Heart left ventricle (tissue), 16 donors: Measurements from ENCODE around the gene AIF1. TPM values are rescaled to one million over a fixed set of nuclear protein-coding genes. Genes with fewer than 3 reads are reported as not detected.

Source experiments
- ATAC-seq, 4 donors: fragments of 200-7000 bp; cut with Tn5 transposase; one replicate each; pipeline ENCODE4 v1.9.1; 2020 to 2022; ENCODE audit warnings: moderate library complexity in 4 of 4, mild to moderate bottlenecking in 3 of 4, moderate number of reproducible peaks in 1 of 4
- DNase-seq, 5 donors: peaks; one replicate each; pipeline ENCODE4 v3.0.0-alpha.2; 2020
- H3K27ac ChIP-seq, 12 donors: fragments of 200-600 bp; sonication (generic) in 4 of 12; one replicate each; pipeline versions ENCODE4 v1.5.0 to v1.8.0; 2016 to 2022; ENCODE audit warnings: mild to moderate bottlenecking in 2 of 12
- H3K27me3 ChIP-seq, 9 donors: fragments of 200-600 bp; sonication (generic) in 2 of 9; one replicate each; pipeline versions ENCODE4 v1.5.1 to v1.8.0; 2016 to 2022; ENCODE audit warnings: mild to moderate bottlenecking in 3 of 9
- H3K36me3 ChIP-seq, 9 donors: fragments of 200-600 bp; sonication (generic) in 2 of 9; one replicate each; pipeline versions ENCODE4 v1.5.0 to v1.8.0; 2018 to 2022; ENCODE audit warnings: mild to moderate bottlenecking in 2 of 9
- H3K4me1 ChIP-seq, 12 donors: fragments of 200-600 bp; sonication (generic) in 4 of 12; one replicate each; pipeline versions ENCODE4 v1.5.0 to v1.8.0; 2016 to 2022; ENCODE audit warnings: mild to moderate bottlenecking in 3 of 12
- H3K4me3 ChIP-seq, 12 donors: fragments of 200-600 bp; sonication (generic) in 4 of 12; one replicate each; pipeline versions ENCODE4 v1.5.0 to v1.8.0; 2017 to 2022; ENCODE audit warnings: mild to moderate bottlenecking in 9 of 12, moderate library complexity in 4 of 12
- H3K9me3 ChIP-seq, 12 donors: fragments of 200-600 bp; sonication (generic) in 4 of 12; one replicate each; pipeline versions ENCODE4 v1.5.0 to v1.8.0; 2016 to 2022; ENCODE audit warnings: mild to moderate bottlenecking in 1 of 12
- POLR2A ChIP-seq, 2 donors: fragments of 450-650 bp; IDR thresholded peaks; one replicate each; pipeline ENCODE4 v1.6.1; 2017; ENCODE audit warnings: antibody characterized with exemption in 2 of 2, mild to moderate bottlenecking in 2 of 2, moderate library complexity in 2 of 2
- WGBS, 4 donors: extraction: QIAGEN DNeasy Blood & Tissue Kit in 2 of 4; methylation state at CpG; one replicate each; pipeline versions ENCODE4 v1.1.5 to v1.1.7; 2013 to 2018; 5-methylcytosine and 5-hydroxymethylcytosine counted together
- intact Hi-C, 10 donors: fragments of 100-400 bp; cut with DNase I; formaldehyde crosslinking; loops; one replicate each; pipeline versions ENCODE4 v1.11.1 to v1.14.2; 2022
- polyA plus RNA-seq, 2 donors: library from polyadenylated mRNA; stranded (reverse); fragments of 200-250 nt; gene quantifications; one replicate each; pipeline ENCODE4 v1.2.3, GENCODE V29; 2013
- total RNA-seq, 9 donors: library from RNA; depleted of rRNA in 2 of 9; stranded (reverse); fragments of >200 nt in 2 of 9; fragmentation: NEBNext Ultra II Directional in 3 of 9; extraction: Animal tissue kit (Norgen Biotek cat#: 25700) in 3 of 9; gene quantifications; one replicate each; pipeline versions ENCODE4 v1.1.0 to v1.2.4, GENCODE V29; 2016 to 2023
- TF ChIP-seq, protein P1 (sequence below), 12 donors: fragments of 200-600 bp; sonication (generic) in 4 of 12; IDR thresholded peaks; one replicate each; pipeline versions ENCODE4 v1.5.0 to v1.8.0; 2018 to 2022; ENCODE audit warnings: antibody characterized with exemption in 12 of 12, mild to moderate bottlenecking in 5 of 12
- donor health status: ischemic (EF 13 %, LVEDD 7.1; RV severe dilation, severe dysfunction).
- donor health status: healthy with polysubstance abuse.
- donor health status: DM: no; HTN: yes; CAD: no.
- donor health status: DM: no; HTN: no; CAD: no.
- donor health status: ischemic (EF 25% LVEDD 6.9; RV normal size, moderate dysfunction).
- donor health status: ischemic (EF 25% LVEDD 5.7; RV mildly dilated, moderate dysfunction).
- donor health status: healthy.
- donor health status: DM: yes; HTN: yes; CAD: no.
- donor health status: ischemic (EF 35%, LVEDD 5.7; RV mildly dilated, moderate dysfunction).
- donor health status: nonischemic (EF 11% LVEDD 7.7; RV severe dilation, severe dysfunction).
- donor health status: DM: yes; HTN: yes; CAD: no.
- donor health status: PGD.
- donor health status: ischemic (EF 29% LVEDD 5.4; RV normal size, mild dysfunction).
- donor health status: nonischemic (EF 23%, LVEDD 6.1; RV moderate dilation, normal function).

Gene AIF1
- total and polyA plus RNA-seq, 11 donors = 5.7 to 120 (median 9.5) TPM

DNA sequence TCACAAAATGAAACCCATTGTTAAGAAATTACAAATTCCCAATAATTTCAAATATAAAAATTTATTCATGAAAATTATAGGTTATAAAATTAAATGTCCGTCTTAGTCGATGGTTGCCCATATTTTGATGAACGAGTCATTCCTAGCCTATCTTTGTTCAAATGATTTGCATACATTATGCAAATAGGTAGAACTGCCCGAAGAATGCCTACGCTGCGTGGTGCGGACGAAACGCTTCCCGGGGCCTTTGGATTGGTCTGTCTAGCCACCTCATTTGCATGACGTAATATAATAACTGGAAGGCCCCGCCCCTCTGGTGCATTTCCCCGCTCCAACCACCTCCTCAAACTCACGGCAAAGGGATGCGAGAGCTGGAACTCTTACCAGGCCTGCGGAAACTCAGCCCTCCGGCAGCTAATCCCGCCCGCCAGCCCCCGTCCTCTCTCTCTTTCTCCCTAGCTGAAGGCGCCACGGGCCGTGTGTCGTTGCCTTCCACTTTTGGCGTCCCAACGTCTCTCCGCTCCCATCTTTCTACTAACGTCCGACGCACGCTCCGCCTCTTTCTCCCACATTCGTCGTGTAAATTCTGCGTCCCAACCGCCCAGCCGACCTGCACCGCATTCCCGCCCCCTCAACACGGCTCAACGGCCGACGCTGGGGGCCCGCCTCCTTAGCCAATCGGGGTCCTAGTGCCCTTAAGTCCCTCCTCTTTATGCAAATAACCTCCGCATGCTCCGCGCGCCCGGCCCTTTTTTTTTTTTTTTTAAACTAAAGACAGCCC is 5.0 kb downstream of the AIF1 start:
- 0 to 1% (median 0%) methylated on average over 50 of the region's 50 CpGs for WGBS, 4 donors
- ATAC-seq (peak; percentile 91 to 97 (median 96)), DNase-seq (peak; percentile 97 to 99 (median 98))
- Histone ChIP-seq H3K4me3 (peak overlapping the region in 11 of 12 donors; percentile 60 to 97 (median 87)), H3K9me3 (no peaks in the 10 kb centered on the region), H3K4me1 (peaks cover 0 to 32% (median 21%) of the 10 kb centered on the region in 12 donors), H3K36me3 (peaks cover 2 to 28% (median 24%) of the 10 kb centered on the region in 9 donors), H3K27me3 (no peaks in the 10 kb centered on the region), H3K27ac (peak overlapping the region; percentile 86 to 99 (median 96))
- intact Hi-C loops = loop anchor here in 5 of 10 donors (1.0 to 5.0 kb wide), 3 partner anchors 32 to 45 kb away; partner anchors contain the start of genes BAG6 (in 3 of the 5) and APOM (in 1 of the 5)
- TF ChIP-seq POLR2A (IDR thresholded peaks at IDR 0.05) = peak; percentile 52 to 87
- TF ChIP-seq, protein P1, sequence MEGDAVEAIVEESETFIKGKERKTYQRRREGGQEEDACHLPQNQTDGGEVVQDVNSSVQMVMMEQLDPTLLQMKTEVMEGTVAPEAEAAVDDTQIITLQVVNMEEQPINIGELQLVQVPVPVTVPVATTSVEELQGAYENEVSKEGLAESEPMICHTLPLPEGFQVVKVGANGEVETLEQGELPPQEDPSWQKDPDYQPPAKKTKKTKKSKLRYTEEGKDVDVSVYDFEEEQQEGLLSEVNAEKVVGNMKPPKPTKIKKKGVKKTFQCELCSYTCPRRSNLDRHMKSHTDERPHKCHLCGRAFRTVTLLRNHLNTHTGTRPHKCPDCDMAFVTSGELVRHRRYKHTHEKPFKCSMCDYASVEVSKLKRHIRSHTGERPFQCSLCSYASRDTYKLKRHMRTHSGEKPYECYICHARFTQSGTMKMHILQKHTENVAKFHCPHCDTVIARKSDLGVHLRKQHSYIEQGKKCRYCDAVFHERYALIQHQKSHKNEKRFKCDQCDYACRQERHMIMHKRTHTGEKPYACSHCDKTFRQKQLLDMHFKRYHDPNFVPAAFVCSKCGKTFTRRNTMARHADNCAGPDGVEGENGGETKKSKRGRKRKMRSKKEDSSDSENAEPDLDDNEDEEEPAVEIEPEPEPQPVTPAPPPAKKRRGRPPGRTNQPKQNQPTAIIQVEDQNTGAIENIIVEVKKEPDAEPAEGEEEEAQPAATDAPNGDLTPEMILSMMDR (IDR thresholded peaks at IDR 0.05) = no peak

DNA sequence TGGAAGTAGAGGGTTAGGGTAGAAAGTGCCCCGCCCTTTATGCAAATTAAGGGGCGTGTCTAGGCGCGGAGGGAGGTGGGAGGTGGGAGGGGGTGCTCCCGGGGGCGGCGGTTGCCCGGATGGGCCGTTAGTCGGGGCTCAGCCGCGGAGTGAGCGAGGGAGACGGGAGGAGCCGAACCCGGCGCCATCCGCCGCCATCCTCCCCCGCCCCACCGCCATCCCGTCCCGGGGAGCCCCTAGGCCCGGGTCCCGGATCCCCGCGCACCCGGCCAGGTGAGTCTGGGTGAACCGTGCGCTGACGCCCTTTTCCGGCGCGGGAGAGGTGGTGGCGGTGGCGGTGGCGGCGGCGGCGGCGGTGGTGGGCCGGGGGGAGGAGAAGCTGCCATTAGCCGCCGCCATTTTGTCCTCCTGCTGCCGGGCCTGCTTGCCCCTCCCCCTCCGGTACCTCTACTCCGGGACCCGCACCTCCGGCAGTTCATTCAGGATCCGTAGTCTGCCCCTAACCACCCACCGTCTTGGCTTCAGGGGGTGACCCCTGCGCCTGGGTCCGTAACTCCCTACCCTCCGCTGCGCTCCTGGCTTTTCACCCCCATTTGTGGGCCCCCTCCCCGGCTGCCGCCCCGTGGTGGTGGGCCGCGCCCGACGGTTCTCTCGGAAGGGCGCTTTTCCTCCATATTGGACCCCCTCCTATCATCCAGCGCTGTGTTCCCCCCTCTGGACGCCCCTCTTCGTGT is 5.7 kb downstream of the AIF1 start, which contains the start of gene PRRC2A:
Gene PRRC2A (plus strand): TSS at position 130 of the 734 bp plus-strand sequence. CDS start 2,075 bp downstream, outside the sequence.
- no peaks in the 10 kb centered on the region for H3K9me3 ChIP-seq
- ATAC-seq = peak in 3 of 4 donors; percentile 16 to 93 (median 60)
- peak in 4 of 5 donors; percentile 81 to 95 (median 82) for DNase-seq
- H3K36me3 ChIP-seq = peaks cover 4 to 35% (median 32%) of the 10 kb centered on the region in 9 donors
- TF ChIP-seq, protein P1 (IDR thresholded peaks at IDR 0.05) = no peak
- peak; percentile 23 to 57 for TF ChIP-seq POLR2A (IDR thresholded peaks at IDR 0.05)
- H3K4me1 ChIP-seq = peaks cover 0 to 32% (median 21%) of the 10 kb centered on the region in 12 donors
- H3K27me3 ChIP-seq = no peaks in the 10 kb centered on the region
- intact Hi-C loops = loop anchor here in 5 of 10 donors (1.0 to 5.0 kb wide), 3 partner anchors 32 to 45 kb away; partner anchors contain the start of genes BAG6 (in 3 of the 5) and APOM (in 1 of the 5)
- 0 to 1% (median 1%) methylated on average over 26 to 67 of the region's 67 CpGs for WGBS, 4 donors
- peak within 1 kb of the TSS; percentile 52 to 97 (median 87) for H3K4me3 ChIP-seq
- H3K27ac ChIP-seq = peak within 1 kb of the TSS; percentile 90 to 99 (median 96)

DNA sequence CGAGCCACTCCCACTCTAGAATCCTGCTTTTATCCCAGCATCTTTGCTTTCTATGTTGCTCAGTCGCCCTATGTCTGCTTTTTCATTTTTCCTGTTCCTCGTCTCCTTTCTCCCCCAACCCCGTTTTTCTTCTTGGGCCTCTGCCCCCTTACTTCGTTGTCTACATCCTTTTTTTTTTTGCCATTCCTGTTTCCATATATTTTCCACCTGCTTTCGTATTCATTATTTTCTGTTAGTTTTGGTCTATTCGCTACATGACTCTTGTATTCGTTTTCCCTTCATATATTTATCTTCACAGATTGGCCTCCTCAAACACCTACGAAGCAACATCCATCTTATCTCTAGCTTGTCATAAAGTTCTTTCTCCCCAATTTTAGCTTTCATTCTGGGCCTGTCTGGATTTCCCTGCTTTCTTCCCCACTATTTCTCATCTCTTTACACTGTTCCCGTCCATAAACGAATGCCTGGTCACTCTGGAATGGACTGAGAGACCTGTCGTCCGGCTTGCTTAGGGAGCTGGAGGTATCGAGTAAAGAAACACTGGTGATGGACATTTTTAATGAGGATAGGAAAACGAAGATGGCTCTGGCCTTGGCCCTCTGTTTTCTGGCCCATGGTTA is 6.4 kb downstream of the AIF1 start:
- 7 to 9% (median 9%) methylated on average over 15 of the region's 15 CpGs for WGBS, 4 donors
- TF ChIP-seq, protein P1 (IDR thresholded peaks at IDR 0.05) = no peak
- TF ChIP-seq POLR2A (IDR thresholded peaks at IDR 0.05) = no peak
- peak overlapping the region; percentile 90 to 99 (median 96) for H3K27ac ChIP-seq
- H3K27me3 ChIP-seq = no peaks in the 10 kb centered on the region
- H3K36me3 ChIP-seq = peaks cover 4 to 42% (median 39%) of the 10 kb centered on the region in 9 donors
- H3K9me3 ChIP-seq = no peaks in the 10 kb centered on the region
- no peak for DNase-seq
- peak overlapping the region; percentile 52 to 97 (median 87) for H3K4me3 ChIP-seq
- peaks cover 0 to 32% (median 21%) of the 10 kb centered on the region in 12 donors for H3K4me1 ChIP-seq
- ATAC-seq = no peak
- intact Hi-C loops = loop anchor here in 1 of 10 donors (5.0 kb wide), 1 partner anchor 36 kb away; the partner anchor contains the start of gene APOM
